Measurements from ENCODE around the gene OCRL.

DNA sequence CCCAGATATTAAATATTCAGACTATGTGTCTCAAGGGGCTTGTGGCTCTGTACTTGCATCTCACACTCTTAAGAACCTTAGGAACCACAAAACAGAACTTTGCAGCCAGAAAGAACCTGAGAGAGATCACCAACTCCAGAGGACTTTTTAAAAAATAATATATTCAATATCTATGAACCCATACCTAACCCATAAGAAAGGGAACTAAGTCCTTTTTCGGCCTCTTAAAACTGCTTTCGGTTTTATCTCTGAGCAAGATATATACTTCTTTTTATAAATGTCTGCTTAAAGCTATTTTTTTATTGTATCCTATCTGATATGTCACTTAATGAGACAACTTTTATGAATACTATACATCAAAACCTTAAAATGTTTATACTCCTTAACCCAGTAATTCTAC is 27.6 kb upstream of the OCRL start:
- TF ChIP-seq, protein P1, sequence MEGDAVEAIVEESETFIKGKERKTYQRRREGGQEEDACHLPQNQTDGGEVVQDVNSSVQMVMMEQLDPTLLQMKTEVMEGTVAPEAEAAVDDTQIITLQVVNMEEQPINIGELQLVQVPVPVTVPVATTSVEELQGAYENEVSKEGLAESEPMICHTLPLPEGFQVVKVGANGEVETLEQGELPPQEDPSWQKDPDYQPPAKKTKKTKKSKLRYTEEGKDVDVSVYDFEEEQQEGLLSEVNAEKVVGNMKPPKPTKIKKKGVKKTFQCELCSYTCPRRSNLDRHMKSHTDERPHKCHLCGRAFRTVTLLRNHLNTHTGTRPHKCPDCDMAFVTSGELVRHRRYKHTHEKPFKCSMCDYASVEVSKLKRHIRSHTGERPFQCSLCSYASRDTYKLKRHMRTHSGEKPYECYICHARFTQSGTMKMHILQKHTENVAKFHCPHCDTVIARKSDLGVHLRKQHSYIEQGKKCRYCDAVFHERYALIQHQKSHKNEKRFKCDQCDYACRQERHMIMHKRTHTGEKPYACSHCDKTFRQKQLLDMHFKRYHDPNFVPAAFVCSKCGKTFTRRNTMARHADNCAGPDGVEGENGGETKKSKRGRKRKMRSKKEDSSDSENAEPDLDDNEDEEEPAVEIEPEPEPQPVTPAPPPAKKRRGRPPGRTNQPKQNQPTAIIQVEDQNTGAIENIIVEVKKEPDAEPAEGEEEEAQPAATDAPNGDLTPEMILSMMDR (conservative IDR thresholded peaks at IDR 0.05; ENCODE audit: low read depth in 2 of 2): no peak
- TF ChIP-seq POLR2AphosphoS5 (IDR thresholded peaks at IDR 0.05; ENCODE audit: low read depth): no peak
- no peak for TF ChIP-seq EZH2 (IDR thresholded peaks at IDR 0.05; ENCODE audit: low read depth, unreplicated experiment)
- TF ChIP-seq, protein P2, sequence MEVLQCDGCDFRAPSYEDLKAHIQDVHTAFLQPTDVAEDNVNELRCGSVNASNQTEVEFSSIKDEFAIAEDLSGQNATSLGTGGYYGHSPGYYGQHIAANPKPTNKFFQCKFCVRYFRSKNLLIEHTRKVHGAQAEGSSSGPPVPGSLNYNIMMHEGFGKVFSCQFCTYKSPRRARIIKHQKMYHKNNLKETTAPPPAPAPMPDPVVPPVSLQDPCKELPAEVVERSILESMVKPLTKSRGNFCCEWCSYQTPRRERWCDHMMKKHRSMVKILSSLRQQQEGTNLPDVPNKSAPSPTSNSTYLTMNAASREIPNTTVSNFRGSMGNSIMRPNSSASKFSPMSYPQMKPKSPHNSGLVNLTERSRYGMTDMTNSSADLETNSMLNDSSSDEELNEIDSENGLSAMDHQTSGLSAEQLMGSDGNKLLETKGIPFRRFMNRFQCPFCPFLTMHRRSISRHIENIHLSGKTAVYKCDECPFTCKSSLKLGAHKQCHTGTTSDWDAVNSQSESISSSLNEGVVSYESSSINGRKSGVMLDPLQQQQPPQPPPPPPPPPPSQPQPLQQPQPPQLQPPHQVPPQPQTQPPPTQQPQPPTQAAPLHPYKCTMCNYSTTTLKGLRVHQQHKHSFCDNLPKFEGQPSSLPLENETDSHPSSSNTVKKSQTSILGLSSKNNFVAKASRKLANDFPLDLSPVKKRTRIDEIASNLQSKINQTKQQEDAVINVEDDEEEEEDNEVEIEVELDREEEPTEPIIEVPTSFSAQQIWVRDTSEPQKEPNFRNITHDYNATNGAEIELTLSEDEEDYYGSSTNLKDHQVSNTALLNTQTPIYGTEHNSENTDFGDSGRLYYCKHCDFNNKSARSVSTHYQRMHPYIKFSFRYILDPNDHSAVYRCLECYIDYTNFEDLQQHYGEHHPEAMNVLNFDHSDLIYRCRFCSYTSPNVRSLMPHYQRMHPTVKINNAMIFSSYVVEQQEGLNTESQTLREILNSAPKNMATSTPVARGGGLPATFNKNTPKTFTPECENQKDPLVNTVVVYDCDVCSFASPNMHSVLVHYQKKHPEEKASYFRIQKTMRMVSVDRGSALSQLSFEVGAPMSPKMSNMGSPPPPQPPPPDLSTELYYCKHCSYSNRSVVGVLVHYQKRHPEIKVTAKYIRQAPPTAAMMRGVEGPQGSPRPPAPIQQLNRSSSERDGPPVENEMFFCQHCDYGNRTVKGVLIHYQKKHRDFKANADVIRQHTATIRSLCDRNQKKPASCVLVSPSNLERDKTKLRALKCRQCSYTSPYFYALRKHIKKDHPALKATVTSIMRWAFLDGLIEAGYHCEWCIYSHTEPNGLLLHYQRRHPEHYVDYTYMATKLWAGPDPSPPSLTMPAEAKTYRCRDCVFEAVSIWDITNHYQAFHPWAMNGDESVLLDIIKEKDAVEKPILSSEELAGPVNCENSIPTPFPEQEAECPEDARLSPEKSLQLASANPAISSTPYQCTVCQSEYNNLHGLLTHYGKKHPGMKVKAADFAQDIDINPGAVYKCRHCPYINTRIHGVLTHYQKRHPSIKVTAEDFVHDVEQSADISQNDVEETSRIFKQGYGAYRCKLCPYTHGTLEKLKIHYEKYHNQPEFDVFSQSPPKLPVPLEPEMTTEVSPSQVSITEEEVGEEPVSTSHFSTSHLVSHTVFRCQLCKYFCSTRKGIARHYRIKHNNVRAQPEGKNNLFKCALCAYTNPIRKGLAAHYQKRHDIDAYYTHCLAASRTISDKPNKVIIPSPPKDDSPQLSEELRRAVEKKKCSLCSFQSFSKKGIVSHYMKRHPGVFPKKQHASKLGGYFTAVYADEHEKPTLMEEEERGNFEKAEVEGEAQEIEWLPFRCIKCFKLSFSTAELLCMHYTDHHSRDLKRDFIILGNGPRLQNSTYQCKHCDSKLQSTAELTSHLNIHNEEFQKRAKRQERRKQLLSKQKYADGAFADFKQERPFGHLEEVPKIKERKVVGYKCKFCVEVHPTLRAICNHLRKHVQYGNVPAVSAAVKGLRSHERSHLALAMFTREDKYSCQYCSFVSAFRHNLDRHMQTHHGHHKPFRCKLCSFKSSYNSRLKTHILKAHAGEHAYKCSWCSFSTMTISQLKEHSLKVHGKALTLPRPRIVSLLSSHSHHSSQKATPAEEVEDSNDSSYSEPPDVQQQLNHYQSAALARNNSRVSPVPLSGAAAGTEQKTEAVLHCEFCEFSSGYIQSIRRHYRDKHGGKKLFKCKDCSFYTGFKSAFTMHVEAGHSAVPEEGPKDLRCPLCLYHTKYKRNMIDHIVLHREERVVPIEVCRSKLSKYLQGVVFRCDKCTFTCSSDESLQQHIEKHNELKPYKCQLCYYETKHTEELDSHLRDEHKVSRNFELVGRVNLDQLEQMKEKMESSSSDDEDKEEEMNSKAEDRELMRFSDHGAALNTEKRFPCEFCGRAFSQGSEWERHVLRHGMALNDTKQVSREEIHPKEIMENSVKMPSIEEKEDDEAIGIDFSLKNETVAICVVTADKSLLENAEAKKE (CRISPR knock-in tag; IDR thresholded peaks at IDR 0.05): no peak
- TF ChIP-seq, protein P3, sequence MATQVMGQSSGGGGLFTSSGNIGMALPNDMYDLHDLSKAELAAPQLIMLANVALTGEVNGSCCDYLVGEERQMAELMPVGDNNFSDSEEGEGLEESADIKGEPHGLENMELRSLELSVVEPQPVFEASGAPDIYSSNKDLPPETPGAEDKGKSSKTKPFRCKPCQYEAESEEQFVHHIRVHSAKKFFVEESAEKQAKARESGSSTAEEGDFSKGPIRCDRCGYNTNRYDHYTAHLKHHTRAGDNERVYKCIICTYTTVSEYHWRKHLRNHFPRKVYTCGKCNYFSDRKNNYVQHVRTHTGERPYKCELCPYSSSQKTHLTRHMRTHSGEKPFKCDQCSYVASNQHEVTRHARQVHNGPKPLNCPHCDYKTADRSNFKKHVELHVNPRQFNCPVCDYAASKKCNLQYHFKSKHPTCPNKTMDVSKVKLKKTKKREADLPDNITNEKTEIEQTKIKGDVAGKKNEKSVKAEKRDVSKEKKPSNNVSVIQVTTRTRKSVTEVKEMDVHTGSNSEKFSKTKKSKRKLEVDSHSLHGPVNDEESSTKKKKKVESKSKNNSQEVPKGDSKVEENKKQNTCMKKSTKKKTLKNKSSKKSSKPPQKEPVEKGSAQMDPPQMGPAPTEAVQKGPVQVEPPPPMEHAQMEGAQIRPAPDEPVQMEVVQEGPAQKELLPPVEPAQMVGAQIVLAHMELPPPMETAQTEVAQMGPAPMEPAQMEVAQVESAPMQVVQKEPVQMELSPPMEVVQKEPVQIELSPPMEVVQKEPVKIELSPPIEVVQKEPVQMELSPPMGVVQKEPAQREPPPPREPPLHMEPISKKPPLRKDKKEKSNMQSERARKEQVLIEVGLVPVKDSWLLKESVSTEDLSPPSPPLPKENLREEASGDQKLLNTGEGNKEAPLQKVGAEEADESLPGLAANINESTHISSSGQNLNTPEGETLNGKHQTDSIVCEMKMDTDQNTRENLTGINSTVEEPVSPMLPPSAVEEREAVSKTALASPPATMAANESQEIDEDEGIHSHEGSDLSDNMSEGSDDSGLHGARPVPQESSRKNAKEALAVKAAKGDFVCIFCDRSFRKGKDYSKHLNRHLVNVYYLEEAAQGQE (IDR thresholded peaks at IDR 0.05; ENCODE audit: unreplicated experiment): no peak
- no peak for TF ChIP-seq STAT1 (IDR thresholded peaks at IDR 0.05; ENCODE audit: unreplicated experiment)
- no peak for TF ChIP-seq EZH2phosphoT487 (IDR thresholded peaks at IDR 0.05; ENCODE audit: unreplicated experiment)
- no peak for TF ChIP-seq CREB1 (CRISPR knock-in tag; IDR thresholded peaks at IDR 0.05; ENCODE audit: low read depth)
- no peak for TF ChIP-seq JUNB (IDR thresholded peaks at IDR 0.05; ENCODE audit: unreplicated experiment)
- no peak for TF ChIP-seq ZNF331 (CRISPR knock-in tag; IDR thresholded peaks at IDR 0.05; ENCODE audit: low read depth)
